Raji (cell line): ENCODE results near the gene ARPP21.

Experiments
- POLR2A ChIP-seq: IDR thresholded peaks from 2 replicates; pipeline ENCODE4 v1.6.1; 2011; ENCODE audit warnings: low read depth, low read length, control low read depth; ENCODE audit not compliant: insufficient read depth

Gene ARPP21

GRCh38 chr3:35761311-35761710 lies 122.0 kb downstream of the ARPP21 start:
- no peak for TF ChIP-seq POLR2A

DNA sequence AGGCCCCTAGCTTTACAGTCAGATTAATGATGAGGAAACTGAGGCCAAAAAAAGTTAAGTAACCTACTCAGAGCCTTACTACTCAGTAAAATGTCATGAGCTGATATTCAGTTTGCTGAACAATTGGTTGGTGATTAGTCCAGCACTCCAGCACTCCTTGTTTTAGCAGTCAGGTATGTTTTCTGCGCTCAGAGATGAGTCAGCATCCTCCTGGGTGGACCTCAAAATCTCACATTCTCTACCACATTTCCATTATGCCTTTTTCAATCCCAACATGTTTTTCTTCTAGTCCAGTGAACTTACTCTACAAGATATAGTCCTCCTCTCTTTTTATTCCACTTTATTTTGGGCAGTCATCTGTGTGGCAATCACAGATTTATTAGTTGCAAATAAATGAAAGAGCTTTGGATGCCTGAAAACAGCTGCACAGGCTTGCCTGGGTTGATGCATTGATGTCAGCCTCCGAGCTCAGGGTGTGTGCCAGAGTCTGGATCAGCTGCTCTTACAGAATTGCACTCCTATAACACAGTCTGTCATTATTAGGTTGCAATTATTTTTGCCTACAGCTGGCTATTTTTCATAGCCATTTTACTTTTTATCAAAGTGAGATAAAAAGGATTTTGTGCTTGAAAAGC lies 133.2 kb downstream of the ARPP21 start:
- no peak for TF ChIP-seq POLR2A

- no peak for TF ChIP-seq POLR2A
These were observed 134.1 kb downstream of the ARPP21 start for GRCh38 chr3:35773417-35773816.

DNA sequence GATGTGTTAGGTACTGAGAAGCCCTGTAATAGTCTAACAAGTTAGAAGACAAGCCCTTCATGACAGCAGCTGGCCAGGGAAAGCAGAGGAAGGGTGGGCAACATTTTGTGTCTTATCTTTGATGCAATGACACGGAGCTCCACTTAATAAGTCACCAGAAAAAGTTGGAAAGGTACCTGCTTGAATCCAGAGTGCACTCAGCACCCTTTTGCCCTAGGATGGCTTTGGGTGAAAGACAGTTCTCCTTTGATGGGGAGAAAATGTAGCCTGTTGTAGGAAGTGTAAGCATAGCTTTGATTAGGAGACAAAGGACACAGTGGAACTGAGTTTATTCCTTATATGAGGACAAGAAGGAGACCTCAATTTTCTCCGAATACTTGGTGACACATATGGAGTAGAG lies 137.0 kb downstream of the ARPP21 start:
- no peak for TF ChIP-seq POLR2A

DNA sequence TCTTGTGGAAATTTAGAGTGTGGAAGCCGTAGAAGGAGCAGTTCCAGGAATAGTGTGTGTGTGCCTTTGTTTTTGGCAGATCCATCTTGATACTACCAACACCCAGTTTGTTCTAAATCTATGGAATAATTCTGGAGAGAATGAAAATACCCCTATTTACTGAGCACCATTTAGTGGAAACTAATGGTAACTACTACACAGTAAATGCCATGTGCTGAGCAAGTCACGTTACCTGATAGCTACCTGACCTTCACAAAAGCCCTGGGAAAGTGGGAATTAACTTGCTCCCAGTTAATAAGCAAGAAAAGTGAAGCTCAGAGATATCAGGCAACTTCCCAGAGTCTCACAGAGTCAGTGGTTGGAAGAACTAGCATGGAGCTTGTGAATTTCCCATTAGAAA lies 137.7 kb downstream of the ARPP21 start:
- no peak for TF ChIP-seq POLR2A

- no peak for TF ChIP-seq POLR2A
These were observed 138.5 kb downstream of the ARPP21 start for GRCh38 chr3:35777563-35778554.

- TF ChIP-seq POLR2A: no peak
These were observed 140.3 kb downstream of the ARPP21 start for GRCh38 chr3:35779611-35780010.

DNA sequence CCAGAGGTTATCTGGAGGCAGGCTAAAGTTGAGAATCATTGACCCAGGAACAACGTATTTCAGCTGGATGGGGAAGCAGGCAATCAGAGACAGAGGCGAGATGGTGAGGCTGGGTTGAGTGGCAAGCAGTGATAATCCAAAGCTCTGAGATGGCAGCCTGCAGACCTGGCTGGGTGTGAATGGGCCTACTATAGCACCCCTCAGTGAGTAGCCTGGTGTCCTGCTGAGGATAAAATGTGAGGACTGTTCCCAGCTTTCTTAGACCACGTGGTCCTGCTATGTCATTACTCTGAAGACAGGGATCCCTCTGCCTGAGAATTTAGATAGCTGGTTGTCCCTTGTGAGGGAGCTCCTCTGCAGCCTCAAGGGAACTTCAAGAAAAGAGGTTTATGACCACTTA lies 141.5 kb downstream of the ARPP21 start:
- TF ChIP-seq POLR2A: no peak

GRCh38 chr3:35781558-35781957 lies 142.2 kb downstream of the ARPP21 start:
- no peak for TF ChIP-seq POLR2A

- no peak for TF ChIP-seq POLR2A
These were observed 143.0 kb downstream of the ARPP21 start for GRCh38 chr3:35782355-35782754.

GRCh38 chr3:35784169-35784568 lies 144.8 kb downstream of the ARPP21 start:
- no peak for TF ChIP-seq POLR2A

- no peak for TF ChIP-seq POLR2A
These were observed 146.0 kb downstream of the ARPP21 start for GRCh38 chr3:35785234-35785888.

DNA sequence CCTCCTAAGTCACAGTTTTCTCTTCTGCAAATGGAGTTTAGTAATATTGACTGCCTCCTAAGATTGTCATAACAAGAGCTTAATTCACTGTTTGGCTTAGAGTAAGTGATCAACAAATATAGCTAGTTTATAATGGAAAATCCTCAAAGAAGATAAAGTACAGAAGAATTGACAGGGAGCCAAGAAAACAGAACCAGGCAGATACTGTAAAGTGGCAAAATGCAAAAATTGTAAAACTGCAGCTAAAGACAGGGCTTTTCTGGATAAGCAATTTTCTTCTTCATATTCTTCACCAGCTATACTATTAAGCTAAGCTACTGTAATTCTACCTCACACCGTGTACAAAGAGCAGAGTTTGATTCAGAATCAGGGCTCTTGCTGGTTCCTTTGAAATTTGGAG lies 148.6 kb downstream of the ARPP21 start:
- no peak for TF ChIP-seq POLR2A

DNA sequence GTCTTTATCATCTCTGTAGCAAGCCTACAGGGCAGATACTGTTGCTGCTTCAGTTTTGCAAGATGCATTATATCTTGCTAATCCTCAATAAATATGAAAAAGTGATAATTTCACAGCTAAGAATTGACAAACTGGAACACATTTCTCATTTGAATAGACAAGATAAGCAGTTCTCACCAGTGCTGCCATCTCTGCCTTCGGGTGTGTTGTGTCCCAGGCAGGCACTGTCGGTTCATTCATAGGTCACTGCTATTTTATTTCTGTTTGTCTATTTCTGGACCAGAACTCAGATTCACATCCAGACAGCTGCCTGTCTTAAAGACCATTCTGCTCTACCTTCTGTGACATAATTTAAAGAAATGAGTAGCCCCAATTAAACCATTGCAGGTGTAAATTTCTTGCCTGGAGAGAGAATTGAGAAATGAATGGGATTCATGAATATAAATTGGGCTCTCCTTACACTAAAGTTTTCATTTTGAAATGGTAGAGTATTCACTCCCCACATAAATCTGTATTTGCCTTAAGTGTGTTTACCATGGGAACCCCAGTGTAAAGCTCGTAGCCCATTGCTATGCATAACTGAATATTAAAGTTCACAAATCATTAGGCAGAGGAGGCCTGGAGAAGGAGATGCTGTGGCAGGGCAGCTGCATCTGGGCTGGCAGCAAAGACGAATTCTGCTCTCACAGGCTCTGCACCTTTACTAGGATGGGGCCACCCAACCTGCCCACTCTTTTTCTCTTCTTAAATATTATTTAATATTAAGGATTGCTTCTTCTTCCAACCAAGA lies 149.9 kb downstream of the ARPP21 start:
- TF ChIP-seq POLR2A: no peak

GRCh38 chr3:35790764-35791163 lies 151.4 kb downstream of the ARPP21 start:
- TF ChIP-seq POLR2A: no peak
